Measurements from ENCODE around the gene XRCC4.

Gene XRCC4

DNA sequence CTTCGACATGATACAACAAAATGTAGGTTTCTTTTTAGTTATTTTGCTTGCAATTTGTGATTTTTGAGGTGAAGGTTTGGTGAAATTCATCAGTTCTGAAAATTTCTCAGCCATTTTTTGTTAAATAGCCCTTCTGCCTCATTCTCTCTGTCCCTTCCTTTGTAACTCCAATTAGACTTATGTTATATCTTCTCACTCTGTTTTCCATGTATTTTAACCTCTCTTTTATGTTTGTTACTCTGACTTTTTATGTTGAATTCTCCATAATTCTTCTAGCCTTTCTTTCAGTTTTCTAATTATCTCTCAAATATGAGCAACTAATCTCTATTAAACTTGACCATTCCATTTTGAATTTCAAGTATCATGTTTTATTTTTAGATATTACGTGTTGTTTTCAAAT lies 222.0 kb downstream of the XRCC4 start:
- no peak overlapping the region for H3K27ac ChIP-seq (ENCODE audit: low read depth, low read length)
- H3K9me3 ChIP-seq (ENCODE audit: control insufficient read depth, insufficient read depth, low read length): 0 out of 2 replicates have a peak, but pooled peaks cover 5% of the 10 kb centered on the region
- no peaks in the 10 kb centered on the region for H3K27me3 ChIP-seq (ENCODE audit: control insufficient read depth, insufficient read depth, low read length)
- no peak overlapping the region for H3K9ac ChIP-seq (ENCODE audit: low read depth, low read length)
- H3K4me3 ChIP-seq (ENCODE audit: low read depth, low read length): no peak overlapping the region
- H3K4me1 ChIP-seq (ENCODE audit: control insufficient read depth, insufficient read depth, low read length): no peaks in the 10 kb centered on the region
- no peaks in the 10 kb centered on the region for H3K36me3 ChIP-seq (ENCODE audit: control insufficient read depth, insufficient read depth, low read length)

DNA sequence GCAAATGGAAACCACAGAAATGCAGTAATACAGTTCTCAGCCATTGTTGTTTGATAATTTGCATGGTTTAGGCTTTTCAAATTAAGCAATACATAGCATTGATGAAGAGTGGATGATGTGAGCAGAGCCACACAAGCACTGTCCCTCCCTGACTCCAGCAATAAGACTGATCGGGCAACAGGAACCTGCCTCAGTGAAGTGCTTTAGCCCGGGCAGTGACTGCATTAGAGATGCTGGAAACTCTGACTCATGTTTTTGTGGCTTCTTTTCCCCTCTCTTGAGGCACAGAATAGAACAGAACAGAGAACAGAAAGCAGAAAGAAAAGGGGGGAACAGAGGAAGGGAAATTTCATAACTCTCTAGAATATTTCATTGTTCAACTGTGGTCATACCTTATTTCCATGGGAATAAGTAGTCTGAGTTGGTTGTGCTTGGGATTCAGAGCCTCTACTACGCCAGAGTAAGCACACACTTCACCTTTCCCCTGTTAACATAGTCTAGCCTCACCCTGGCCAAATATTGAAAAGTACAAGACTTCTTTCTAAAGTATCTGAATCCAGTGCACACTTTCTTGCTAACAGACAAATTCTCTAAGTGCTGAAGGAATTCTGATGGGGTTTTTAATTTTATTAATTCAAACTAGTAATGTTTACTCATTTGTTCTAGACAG lies 229.4 kb downstream of the XRCC4 start:
- H3K36me3 ChIP-seq (ENCODE audit: control insufficient read depth, insufficient read depth, low read length): no peaks in the 10 kb centered on the region
- no peak overlapping the region for H3K9ac ChIP-seq (ENCODE audit: low read depth, low read length)
- H3K27me3 ChIP-seq (ENCODE audit: control insufficient read depth, insufficient read depth, low read length): no peaks in the 10 kb centered on the region
- H3K4me3 ChIP-seq (ENCODE audit: low read depth, low read length): no peak overlapping the region
- no peak overlapping the region for H3K27ac ChIP-seq (ENCODE audit: low read depth, low read length)
- no peaks in the 10 kb centered on the region for H3K9me3 ChIP-seq (ENCODE audit: control insufficient read depth, insufficient read depth, low read length)
- no peaks in the 10 kb centered on the region for H3K4me1 ChIP-seq (ENCODE audit: control insufficient read depth, insufficient read depth, low read length)

DNA sequence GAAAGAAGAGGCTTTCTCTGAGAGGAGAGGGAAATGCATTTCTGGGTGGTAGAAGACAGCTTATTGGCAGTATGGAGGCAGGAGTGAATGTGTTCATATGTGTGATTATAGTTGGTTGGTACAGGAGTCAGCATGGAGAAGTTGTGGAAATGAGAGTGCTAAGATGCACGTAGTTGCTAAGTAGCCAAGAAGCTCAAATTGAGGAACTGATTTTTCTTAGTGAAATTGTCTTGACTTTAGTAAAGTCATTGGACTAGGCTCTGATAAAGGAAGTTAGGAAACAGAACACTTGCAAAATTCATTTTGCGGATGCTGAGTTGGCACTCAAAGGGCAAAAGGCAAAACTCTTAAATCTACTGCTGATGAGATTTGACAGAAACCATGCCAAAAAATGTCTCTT lies 235.3 kb downstream of the XRCC4 start:
- Histone ChIP-seq H3K27me3 (ENCODE audit: control insufficient read depth, insufficient read depth, low read length) (no peaks in the 10 kb centered on the region), H3K9ac (ENCODE audit: low read depth, low read length) (no peak overlapping the region), H3K4me3 (ENCODE audit: low read depth, low read length) (no peak overlapping the region), H3K36me3 (ENCODE audit: control insufficient read depth, insufficient read depth, low read length) (no peaks in the 10 kb centered on the region), H3K27ac (ENCODE audit: low read depth, low read length) (no peak overlapping the region), H3K4me1 (ENCODE audit: control insufficient read depth, insufficient read depth, low read length) (no peaks in the 10 kb centered on the region), H3K9me3 (ENCODE audit: control insufficient read depth, insufficient read depth, low read length) (no peaks in the 10 kb centered on the region)

DNA sequence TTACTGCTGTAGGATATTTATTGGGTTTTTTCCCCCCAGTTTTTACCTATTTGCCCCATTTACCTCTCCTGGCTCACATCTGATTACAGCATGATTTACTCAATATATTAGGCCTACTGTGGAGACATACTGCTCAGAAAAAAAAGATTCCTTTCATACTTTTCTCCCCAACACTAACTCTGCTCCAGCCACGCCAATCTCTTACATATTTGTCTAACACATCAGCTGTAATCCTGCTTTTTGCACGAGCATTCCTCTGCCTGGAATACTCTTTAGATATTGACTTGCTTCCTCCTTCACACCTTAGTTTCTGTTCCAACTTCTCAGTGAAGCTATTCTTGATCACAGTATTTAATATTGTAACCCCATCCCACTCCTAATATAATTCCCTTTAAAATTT lies 236.1 kb downstream of the XRCC4 start:
- H3K27ac ChIP-seq (ENCODE audit: low read depth, low read length): no peak overlapping the region
- H3K4me3 ChIP-seq (ENCODE audit: low read depth, low read length): no peak overlapping the region
- H3K36me3 ChIP-seq (ENCODE audit: control insufficient read depth, insufficient read depth, low read length): no peaks in the 10 kb centered on the region
- H3K9ac ChIP-seq (ENCODE audit: low read depth, low read length): no peak overlapping the region
- H3K27me3 ChIP-seq (ENCODE audit: control insufficient read depth, insufficient read depth, low read length): no peaks in the 10 kb centered on the region
- no peaks in the 10 kb centered on the region for H3K9me3 ChIP-seq (ENCODE audit: control insufficient read depth, insufficient read depth, low read length)
- H3K4me1 ChIP-seq (ENCODE audit: control insufficient read depth, insufficient read depth, low read length): no peaks in the 10 kb centered on the region

DNA sequence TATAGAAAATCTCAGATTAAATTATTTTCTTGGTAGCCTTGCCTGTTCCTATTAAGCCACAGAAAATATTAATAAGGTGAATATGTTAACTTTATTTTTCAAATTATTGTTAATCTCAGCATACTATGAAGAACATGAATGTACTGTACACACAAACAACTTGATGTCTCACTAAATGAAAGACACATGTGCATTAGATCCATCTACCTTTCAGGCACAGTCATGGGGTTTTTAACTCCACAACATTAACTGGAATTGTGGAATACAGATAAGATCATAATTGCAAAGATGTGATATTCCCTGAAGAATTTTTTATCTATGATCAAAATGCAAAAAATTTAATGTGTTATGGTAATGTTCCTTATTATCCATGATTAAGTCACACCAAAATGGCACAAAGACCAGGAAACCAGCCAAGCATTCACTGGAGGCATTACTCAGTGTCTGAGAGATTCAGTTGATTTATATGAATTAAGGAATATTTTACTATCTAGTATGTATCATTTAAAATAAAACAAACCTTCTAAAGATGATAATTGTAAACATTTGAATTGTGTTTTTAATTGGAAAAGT lies 244.2 kb downstream of the XRCC4 start:
- Histone ChIP-seq H3K4me3 (ENCODE audit: low read depth, low read length) (no peak overlapping the region), H3K36me3 (ENCODE audit: control insufficient read depth, insufficient read depth, low read length) (no peaks in the 10 kb centered on the region), H3K27me3 (ENCODE audit: control insufficient read depth, insufficient read depth, low read length) (no peaks in the 10 kb centered on the region), H3K9me3 (ENCODE audit: control insufficient read depth, insufficient read depth, low read length) (no peaks in the 10 kb centered on the region), H3K4me1 (ENCODE audit: control insufficient read depth, insufficient read depth, low read length) (no peaks in the 10 kb centered on the region), H3K9ac (ENCODE audit: low read depth, low read length) (no peak overlapping the region), H3K27ac (ENCODE audit: low read depth, low read length) (no peak overlapping the region)

DNA sequence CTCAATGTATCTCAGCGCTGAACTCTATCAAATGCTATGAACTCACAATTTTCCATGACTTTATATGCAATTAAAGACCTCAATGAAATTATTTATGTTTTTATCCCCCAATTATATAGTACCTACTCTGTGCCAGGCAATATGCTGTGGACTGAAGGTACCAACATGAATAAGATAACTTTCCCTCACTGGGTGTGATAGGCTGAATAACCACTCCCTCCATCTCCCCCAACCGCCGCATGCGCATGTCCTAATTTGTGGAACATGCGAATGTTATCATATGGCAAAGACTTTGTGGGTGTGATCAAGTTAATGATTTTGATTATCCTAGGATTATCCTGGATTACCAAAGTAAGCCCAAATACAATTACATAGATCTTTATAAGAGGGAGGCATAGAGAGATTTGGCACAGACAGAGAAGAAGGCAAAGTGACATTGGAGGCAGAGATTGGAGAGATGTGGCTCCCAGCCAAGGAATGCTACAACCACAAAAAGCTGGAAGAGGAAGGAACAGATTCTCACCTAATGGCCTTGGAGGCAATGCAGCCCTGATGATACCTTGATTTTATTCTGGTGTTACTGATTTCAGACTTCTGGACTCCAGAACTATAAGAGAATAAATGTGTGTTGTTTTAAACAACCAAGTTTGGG lies 245.1 kb downstream of the XRCC4 start:
- Histone ChIP-seq H3K4me3 (ENCODE audit: low read depth, low read length) (no peak overlapping the region), H3K27me3 (ENCODE audit: control insufficient read depth, insufficient read depth, low read length) (no peaks in the 10 kb centered on the region), H3K27ac (ENCODE audit: low read depth, low read length) (no peak overlapping the region), H3K9me3 (ENCODE audit: control insufficient read depth, insufficient read depth, low read length) (no peaks in the 10 kb centered on the region), H3K9ac (ENCODE audit: low read depth, low read length) (no peak overlapping the region), H3K4me1 (ENCODE audit: control insufficient read depth, insufficient read depth, low read length) (no peaks in the 10 kb centered on the region), H3K36me3 (ENCODE audit: control insufficient read depth, insufficient read depth, low read length) (no peaks in the 10 kb centered on the region)

DNA sequence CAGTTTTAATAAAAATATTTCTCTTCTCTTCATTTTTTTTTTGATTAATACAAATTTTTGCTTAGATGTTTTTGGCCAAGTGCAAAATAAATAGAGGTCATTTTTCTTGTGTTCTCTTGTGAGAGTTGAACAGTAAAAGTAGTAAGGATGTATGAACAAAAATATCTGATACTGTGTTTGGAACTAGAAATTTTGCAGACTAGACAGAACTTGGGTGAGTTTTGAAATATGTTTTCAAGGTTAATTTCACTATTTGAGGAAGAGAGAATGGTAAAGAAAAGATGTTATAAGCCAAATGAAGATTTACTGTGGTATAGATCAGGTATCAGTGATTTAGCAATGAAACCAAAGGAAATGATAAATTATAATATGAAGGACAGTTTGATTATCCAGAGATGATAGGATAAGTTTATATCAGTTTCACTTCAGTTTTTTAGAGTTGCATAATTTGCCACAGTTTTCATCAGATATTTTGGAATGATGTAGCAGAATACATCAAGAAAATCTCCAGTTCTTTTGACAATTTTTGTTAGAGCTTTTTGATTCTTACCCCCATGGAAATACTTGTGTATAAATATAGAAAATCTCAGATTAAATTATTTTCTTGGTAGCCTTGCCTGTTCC lies 246.3 kb downstream of the XRCC4 start:
- Histone ChIP-seq H3K4me1 (ENCODE audit: control insufficient read depth, insufficient read depth, low read length) (no peaks in the 10 kb centered on the region), H3K4me3 (ENCODE audit: low read depth, low read length) (no peak overlapping the region), H3K36me3 (ENCODE audit: control insufficient read depth, insufficient read depth, low read length) (no peaks in the 10 kb centered on the region), H3K9ac (ENCODE audit: low read depth, low read length) (no peak overlapping the region), H3K27ac (ENCODE audit: low read depth, low read length) (no peak overlapping the region), H3K27me3 (ENCODE audit: control insufficient read depth, insufficient read depth, low read length) (no peaks in the 10 kb centered on the region), H3K9me3 (ENCODE audit: control insufficient read depth, insufficient read depth, low read length) (no peaks in the 10 kb centered on the region)

DNA sequence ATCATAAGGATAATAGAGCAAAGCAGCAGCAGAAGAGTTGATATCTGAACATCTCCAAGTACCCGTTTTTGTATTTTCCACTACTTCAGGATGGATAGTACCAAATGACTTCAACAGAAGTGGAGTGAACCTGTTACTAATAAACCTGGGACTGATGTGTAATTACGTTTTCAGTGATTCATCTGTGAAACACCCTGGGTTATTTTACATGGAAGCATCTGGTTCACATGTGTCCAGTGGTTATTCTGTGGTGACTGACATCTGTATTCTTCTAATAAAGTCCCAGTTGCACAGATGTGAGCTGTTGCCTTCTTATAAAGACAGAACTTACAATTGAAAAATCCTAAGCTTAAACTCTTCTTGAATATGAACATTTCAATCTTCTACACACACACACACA lies 254.5 kb downstream of the XRCC4 start:
- Histone ChIP-seq H3K27me3 (ENCODE audit: control insufficient read depth, insufficient read depth, low read length) (no peaks in the 10 kb centered on the region), H3K4me1 (ENCODE audit: control insufficient read depth, insufficient read depth, low read length) (no peaks in the 10 kb centered on the region)

DNA sequence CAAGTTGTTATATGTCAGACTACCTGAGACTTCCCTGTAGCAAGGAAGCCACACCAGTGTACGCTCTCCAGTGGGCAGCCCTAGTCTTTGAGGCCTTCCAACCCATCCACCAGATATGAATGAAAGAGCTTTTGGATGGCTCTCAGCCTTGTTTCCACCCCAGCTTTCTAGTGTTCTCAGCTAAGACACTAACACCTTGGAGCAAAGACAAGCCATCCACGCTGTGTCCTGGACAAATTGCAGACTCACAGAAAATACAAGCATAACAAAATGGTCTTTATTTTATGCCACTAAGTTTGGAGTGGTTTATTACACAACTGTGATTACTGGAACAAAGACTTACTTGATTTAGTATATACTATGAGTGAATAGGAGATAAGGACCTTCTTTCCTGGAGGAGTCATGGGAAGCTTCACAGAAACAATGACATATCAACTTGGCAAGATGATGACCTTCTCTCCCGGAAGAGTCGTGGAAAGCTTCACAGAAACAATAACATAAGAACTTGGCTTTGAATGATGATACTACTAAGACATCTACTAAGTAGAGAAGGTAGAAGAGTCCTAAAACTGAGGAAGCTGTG lies 260.2 kb downstream of the XRCC4 start:
- no peaks in the 10 kb centered on the region for H3K36me3 ChIP-seq (ENCODE audit: control insufficient read depth, insufficient read depth, low read length)
- no peak overlapping the region for H3K27ac ChIP-seq (ENCODE audit: low read depth, low read length)
- H3K27me3 ChIP-seq (ENCODE audit: control insufficient read depth, insufficient read depth, low read length): no peaks in the 10 kb centered on the region
- H3K4me1 ChIP-seq (ENCODE audit: control insufficient read depth, insufficient read depth, low read length): peaks cover 18% of the 10 kb centered on the region
- H3K9ac ChIP-seq (ENCODE audit: low read depth, low read length): no peak overlapping the region
- no peaks in the 10 kb centered on the region for H3K9me3 ChIP-seq (ENCODE audit: control insufficient read depth, insufficient read depth, low read length)
- no peak overlapping the region for H3K4me3 ChIP-seq (ENCODE audit: low read depth, low read length)

More for the DNA sequence above, 254.5 kb downstream of the XRCC4 start:
- Histone ChIP-seq H3K27ac (ENCODE audit: low read depth, low read length) (no peak overlapping the region), H3K9ac (ENCODE audit: low read depth, low read length) (no peak overlapping the region), H3K36me3 (ENCODE audit: control insufficient read depth, insufficient read depth, low read length) (no peaks in the 10 kb centered on the region), H3K4me3 (ENCODE audit: low read depth, low read length) (no peak overlapping the region), H3K9me3 (ENCODE audit: control insufficient read depth, insufficient read depth, low read length) (no peaks in the 10 kb centered on the region)

DNA sequence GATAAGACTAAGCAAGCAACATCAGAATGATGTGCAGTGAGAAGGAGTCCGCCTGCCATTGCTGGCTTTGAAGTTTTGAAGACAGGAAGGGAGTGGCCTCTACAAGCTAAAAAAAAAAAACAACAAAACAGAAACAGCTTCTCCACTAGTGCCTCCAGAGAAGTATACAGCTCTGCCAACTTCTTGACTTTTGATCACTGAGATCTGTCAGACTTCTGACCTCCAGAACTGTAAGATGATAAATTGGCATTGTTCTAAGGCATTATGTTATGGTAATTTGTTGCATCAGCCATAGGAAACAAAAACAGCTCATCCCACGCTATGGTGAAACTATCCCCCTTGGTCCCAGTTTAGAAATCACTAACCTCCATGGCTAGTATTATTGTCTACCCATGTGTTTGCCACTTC lies 263.2 kb downstream of the XRCC4 start:
- no peaks in the 10 kb centered on the region for H3K9me3 ChIP-seq (ENCODE audit: control insufficient read depth, insufficient read depth, low read length)
- H3K4me3 ChIP-seq (ENCODE audit: low read depth, low read length): no peak overlapping the region

More for the DNA sequence above, 263.2 kb downstream of the XRCC4 start:
- Histone ChIP-seq H3K4me1 (ENCODE audit: control insufficient read depth, insufficient read depth, low read length) (peaks cover 18% of the 10 kb centered on the region), H3K36me3 (ENCODE audit: control insufficient read depth, insufficient read depth, low read length) (no peaks in the 10 kb centered on the region), H3K27ac (ENCODE audit: low read depth, low read length) (no peak overlapping the region), H3K9ac (ENCODE audit: low read depth, low read length) (no peak overlapping the region), H3K27me3 (ENCODE audit: control insufficient read depth, insufficient read depth, low read length) (no peaks in the 10 kb centered on the region)

Data from HUES48 (cell line).